ENCODE data around the gene FNDC3B. TPM values are rescaled to one million over a fixed set of nuclear protein-coding genes. Genes with fewer than 3 reads are reported as not detected.
"Not testable (repeated sequence)": the region's sequence is repeated elsewhere in the genome, so short reads cannot be mapped to it uniquely, and the experiment has no call there.

FNDC3B gene
- total RNA-seq, 2 experiments from 2014 or later, result 11.6 to 12.2 TPM

DNA sequence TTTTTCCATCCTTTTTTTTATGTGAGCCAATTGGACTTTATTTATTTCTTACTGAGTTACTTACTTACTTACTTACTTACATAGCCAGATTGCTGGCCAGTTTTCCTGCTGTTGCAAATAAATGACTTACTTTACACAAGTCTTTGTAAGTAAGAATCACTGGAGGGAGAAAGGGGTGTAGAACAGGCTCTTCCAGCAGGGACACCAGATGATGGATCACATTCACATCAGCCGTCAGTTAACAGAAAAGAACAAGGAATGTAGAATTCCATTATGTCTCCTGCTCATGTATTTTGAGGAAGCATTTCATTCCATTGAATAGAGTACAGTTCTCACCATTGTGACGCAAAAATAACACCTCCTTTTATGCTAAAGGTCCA lies 188.6 kb downstream of the FNDC3B start:
- H3K9me3 Mint-ChIP-seq, result no peaks in the 10 kb centered on the region
- H3K4me3 Mint-ChIP-seq, result no peak overlapping the region
- no peak for DNase-seq
- no peaks in the 10 kb centered on the region for H3K4me1 Mint-ChIP-seq
- H3K27me3 Mint-ChIP-seq, result no peaks in the 10 kb centered on the region
- no peak overlapping the region for H3K27ac Mint-ChIP-seq
- peaks cover 27% of the 10 kb centered on the region for H3K36me3 Mint-ChIP-seq

GRCh38 chr3:172229462-172229861 lies 190.1 kb downstream of the FNDC3B start:
- H3K4me3 Mint-ChIP-seq, result no peak overlapping the region
- H3K36me3 Mint-ChIP-seq, result peaks cover 27% of the 10 kb centered on the region
- no peak for DNase-seq
- no peak overlapping the region for H3K27ac Mint-ChIP-seq
- H3K9me3 Mint-ChIP-seq, result no peaks in the 10 kb centered on the region
- H3K4me1 Mint-ChIP-seq, result no peaks in the 10 kb centered on the region
- no peaks in the 10 kb centered on the region for H3K27me3 Mint-ChIP-seq

GRCh38 chr3:172231318-172231901 lies 192.0 kb downstream of the FNDC3B start:
- H3K36me3 Mint-ChIP-seq, result peaks cover 26% of the 10 kb centered on the region
- no peaks in the 10 kb centered on the region for H3K9me3 Mint-ChIP-seq
- DNase-seq, result no peak
- H3K4me1 Mint-ChIP-seq, result no peaks in the 10 kb centered on the region
- no peak overlapping the region for H3K27ac Mint-ChIP-seq
- H3K27me3 Mint-ChIP-seq, result no peaks in the 10 kb centered on the region
- no peak overlapping the region for H3K4me3 Mint-ChIP-seq

- Mint-ChIP-seq H3K27me3 (no peaks in the 10 kb centered on the region), H3K4me3 (no peak overlapping the region), H3K27ac (no peak overlapping the region), H3K4me1 (no peaks in the 10 kb centered on the region), H3K36me3 (peaks cover 26% of the 10 kb centered on the region), H3K9me3 (no peaks in the 10 kb centered on the region)
- no peak for DNase-seq
Observed at GRCh38 chr3:172232579-172233212, 193.3 kb downstream of the FNDC3B start.

DNA sequence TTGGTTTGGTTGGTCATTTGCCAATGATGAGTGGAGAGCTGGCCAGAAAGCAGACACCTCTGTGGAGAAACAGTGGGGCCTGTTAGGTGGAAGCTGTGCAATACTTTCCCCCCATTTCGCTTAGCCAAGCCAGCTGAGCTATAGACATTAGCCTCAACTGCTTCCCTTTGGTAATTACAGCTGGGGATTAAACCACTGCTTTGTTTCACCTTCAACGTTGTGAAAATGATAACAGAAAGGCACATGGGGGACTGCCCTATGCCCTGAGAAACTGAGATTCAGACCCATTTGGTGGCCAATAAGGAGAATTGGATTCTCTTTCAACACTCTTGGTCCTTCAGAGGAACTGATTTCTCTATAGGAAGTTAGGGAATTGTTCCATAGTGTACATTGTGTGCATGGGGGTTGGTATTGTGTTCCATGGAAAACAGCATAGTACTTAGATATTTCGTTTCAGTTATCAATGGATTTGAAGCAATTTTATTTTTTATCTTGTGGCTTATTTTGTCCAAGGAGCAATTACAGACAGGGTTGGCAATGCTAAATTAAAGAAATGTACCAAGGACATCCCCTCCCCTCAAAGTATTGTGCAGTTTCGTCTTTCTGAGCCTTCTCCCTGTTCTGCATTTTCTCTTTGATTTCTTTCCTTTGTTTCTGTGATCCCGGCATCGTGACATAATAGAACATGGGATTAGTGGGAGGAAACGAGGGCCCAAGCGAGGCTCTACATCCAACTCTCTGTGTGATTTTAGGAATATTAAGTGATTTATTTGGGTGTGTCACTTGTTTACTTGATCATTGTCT lies 194.3 kb downstream of the FNDC3B start:
- no peaks in the 10 kb centered on the region for H3K27me3 Mint-ChIP-seq

DNA sequence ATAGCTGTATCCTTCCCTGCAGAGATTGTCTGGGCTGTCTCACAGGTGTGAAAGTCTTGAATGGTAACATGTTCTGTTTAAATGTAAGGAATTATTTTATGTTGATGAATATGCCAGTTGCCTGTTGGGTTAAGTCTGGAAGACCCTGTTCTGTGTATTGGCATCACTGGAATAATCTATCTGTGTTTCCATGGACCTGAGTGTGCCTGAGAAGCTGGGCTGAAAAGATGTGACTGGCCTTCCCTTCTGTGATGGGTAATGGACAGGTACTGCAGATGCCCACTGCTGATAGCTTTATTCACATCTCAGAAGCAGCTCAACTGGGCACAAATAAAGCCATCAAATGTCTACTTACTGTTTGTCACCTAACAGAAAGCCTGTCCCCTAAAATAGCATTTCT lies 196.3 kb downstream of the FNDC3B start:
- Mint-ChIP-seq H3K9me3 (no peaks in the 10 kb centered on the region), H3K4me3 (no peak overlapping the region), H3K36me3 (peaks cover 14% of the 10 kb centered on the region), H3K4me1 (no peaks in the 10 kb centered on the region), H3K27ac (no peak overlapping the region), H3K27me3 (no peaks in the 10 kb centered on the region)
- no peak for DNase-seq

More for the DNA sequence above, 194.3 kb downstream of the FNDC3B start:
- Mint-ChIP-seq H3K9me3 (no peaks in the 10 kb centered on the region), H3K27ac (no peak overlapping the region), H3K36me3 (peaks cover 20% of the 10 kb centered on the region), H3K4me1 (no peaks in the 10 kb centered on the region), H3K4me3 (no peak overlapping the region)
- no peak for DNase-seq

- Mint-ChIP-seq H3K9me3 (peaks cover 10% of the 10 kb centered on the region), H3K4me3 (no peak overlapping the region), H3K4me1 (no peaks in the 10 kb centered on the region), H3K27me3 (no peaks in the 10 kb centered on the region), H3K27ac (no peak overlapping the region), H3K36me3 (peaks cover 21% of the 10 kb centered on the region)
- DNase-seq, result no peak
Observed at GRCh38 chr3:172236771-172237742, 197.7 kb downstream of the FNDC3B start.

GRCh38 chr3:172238188-172238587 lies 198.8 kb downstream of the FNDC3B start:
- Mint-ChIP-seq H3K4me3 (no peak overlapping the region), H3K27me3 (no peaks in the 10 kb centered on the region), H3K4me1 (no peaks in the 10 kb centered on the region), H3K27ac (no peak overlapping the region), H3K36me3 (peaks cover 27% of the 10 kb centered on the region), H3K9me3 (peaks cover 17% of the 10 kb centered on the region)
- no peak for DNase-seq

DNA sequence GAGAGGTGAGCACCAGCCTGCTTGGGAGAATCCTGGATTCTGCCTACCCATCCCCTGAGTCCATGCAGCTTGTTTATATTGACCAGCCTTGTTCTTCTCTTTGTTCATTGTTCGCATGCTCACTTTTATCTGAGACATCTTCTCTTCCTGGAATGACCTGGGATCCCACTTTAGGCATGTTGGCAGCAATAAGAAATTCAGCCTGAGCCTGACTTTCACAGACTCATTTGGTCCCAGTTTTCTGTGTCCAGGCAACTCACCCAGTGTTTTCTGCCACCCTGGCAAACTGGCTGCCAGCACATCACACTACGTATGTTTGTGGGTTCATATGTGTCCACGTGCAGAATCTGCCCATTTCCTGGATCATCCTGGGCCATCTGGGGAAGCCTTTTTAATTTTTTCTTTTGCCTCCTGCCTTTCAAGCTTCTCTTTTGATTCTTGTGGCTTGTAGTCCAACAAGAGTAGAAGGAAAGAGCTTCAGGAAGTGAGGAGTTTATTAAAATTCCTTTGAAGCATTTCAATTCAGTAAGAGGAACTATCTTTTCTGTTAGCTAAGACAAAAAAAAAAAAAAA lies 199.9 kb downstream of the FNDC3B start:
- DNase-seq, result no peak
- no peak overlapping the region for H3K4me3 Mint-ChIP-seq
- peaks cover 20% of the 10 kb centered on the region for H3K9me3 Mint-ChIP-seq
- no peaks in the 10 kb centered on the region for H3K27me3 Mint-ChIP-seq
- H3K36me3 Mint-ChIP-seq, result peaks cover 34% of the 10 kb centered on the region
- H3K27ac Mint-ChIP-seq, result no peak overlapping the region
- H3K4me1 Mint-ChIP-seq, result peaks cover 8% of the 10 kb centered on the region

GRCh38 chr3:172241405-172241804 lies 202.0 kb downstream of the FNDC3B start:
- no peak for DNase-seq
- Mint-ChIP-seq H3K27ac (no peak overlapping the region), H3K9me3 (peaks cover 20% of the 10 kb centered on the region), H3K27me3 (no peaks in the 10 kb centered on the region), H3K36me3 (peaks cover 36% of the 10 kb centered on the region), H3K4me3 (no peak overlapping the region), H3K4me1 (peaks cover 8% of the 10 kb centered on the region)

DNA sequence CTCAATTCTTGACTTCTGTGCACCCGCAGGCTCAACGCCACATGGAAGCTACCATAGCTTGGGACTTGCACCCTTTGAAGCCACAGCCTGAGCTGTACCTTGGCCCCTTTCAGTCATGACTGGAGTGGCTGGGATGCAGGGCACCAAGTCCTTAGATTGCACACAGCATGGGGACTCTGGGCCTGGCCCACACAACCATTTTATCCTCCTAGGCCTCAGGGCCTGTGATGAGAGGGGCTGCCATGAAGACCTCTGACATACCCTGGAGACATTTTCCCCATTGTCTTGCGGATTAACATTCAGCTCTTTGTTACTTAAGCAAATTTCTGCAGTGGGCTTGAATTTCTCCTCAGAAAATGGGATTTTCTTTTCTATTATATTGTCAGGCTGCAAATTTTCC lies 203.1 kb downstream of the FNDC3B start:
- Mint-ChIP-seq H3K4me1 (peaks cover 12% of the 10 kb centered on the region), H3K36me3 (peaks cover 39% of the 10 kb centered on the region), H3K9me3 (peaks cover 20% of the 10 kb centered on the region)
- H3K4me3 Mint-ChIP-seq, DNase-seq, H3K27me3 Mint-ChIP-seq, H3K27ac Mint-ChIP-seq: not testable (repeated sequence)

DNA sequence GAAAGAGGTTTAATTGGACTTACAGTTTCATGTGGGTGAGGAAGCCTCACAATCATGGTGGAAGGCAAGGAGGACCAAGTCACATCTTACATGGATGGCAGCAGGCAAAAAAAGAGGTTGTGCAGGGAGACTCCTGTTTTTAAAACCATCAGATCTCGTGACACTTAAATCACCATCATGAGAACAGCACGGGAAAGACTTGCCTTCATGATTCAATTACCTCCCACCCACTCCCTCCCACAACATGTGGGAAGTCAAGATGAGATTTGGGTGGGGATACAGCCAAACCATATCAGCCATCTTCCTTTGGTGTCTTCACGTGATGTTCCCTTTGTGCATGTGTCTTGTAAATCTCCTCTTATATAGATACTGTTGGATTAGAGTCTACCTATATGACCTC lies 204.0 kb downstream of the FNDC3B start:
- H3K27ac Mint-ChIP-seq, DNase-seq, H3K4me3 Mint-ChIP-seq, H3K27me3 Mint-ChIP-seq: not testable (repeated sequence)
- peaks cover 20% of the 10 kb centered on the region for H3K4me1 Mint-ChIP-seq
- peaks cover 20% of the 10 kb centered on the region for H3K9me3 Mint-ChIP-seq
- peaks cover 41% of the 10 kb centered on the region for H3K36me3 Mint-ChIP-seq

- Mint-ChIP-seq H3K9me3 (peaks cover 20% of the 10 kb centered on the region), H3K36me3 (peaks cover 41% of the 10 kb centered on the region), H3K27me3 (no peaks in the 10 kb centered on the region), H3K27ac (no peak overlapping the region), H3K4me3 (no peak overlapping the region), H3K4me1 (peaks cover 20% of the 10 kb centered on the region)
- no peak for DNase-seq
Observed at GRCh38 chr3:172244011-172244410, 204.6 kb downstream of the FNDC3B start.

GRCh38 chr3:172245241-172245640 lies 205.9 kb downstream of the FNDC3B start:
- Mint-ChIP-seq H3K4me3 (no peak overlapping the region), H3K27ac (no peak overlapping the region), H3K9me3 (peaks cover 20% of the 10 kb centered on the region), H3K36me3 (peaks cover 44% of the 10 kb centered on the region), H3K4me1 (peaks cover 22% of the 10 kb centered on the region), H3K27me3 (no peaks in the 10 kb centered on the region)
- DNase-seq, result no peak
